Neutrophil (primary cell): ENCODE results near the gene ZNF740.

Experiments used
- H3K27ac ChIP-seq: fragments of 200-600 bp; sonication (generic); 2 replicates; pipeline ENCODE4 v1.5.1; 2016; ENCODE audit warnings: mild to moderate bottlenecking, moderate library complexity
- H3K27me3 ChIP-seq: fragments of 200-600 bp; sonication (generic); 2 replicates; pipeline ENCODE4 v1.6.0; 2016; ENCODE audit warnings: mild to moderate bottlenecking
- H3K36me3 ChIP-seq: fragments of 200-600 bp; sonication (generic); 2 replicates; pipeline ENCODE4 v1.5.1; 2017
- H3K4me1 ChIP-seq, 2 experiments: fragments of 200-600 bp in 1 of 2; sonication (generic) in 1 of 2; 1 replicate in 1 of 2; 2 replicates in 1 of 2; pipeline versions ENCODE4 v1.5.1 to v1.6.1; 2013 to 2016; ENCODE audit warnings: low read depth in 1 of 2, low read length in 1 of 2, mild to moderate bottlenecking in 1 of 2, moderate library complexity in 1 of 2; ENCODE audit not compliant: control insufficient read depth in 1 of 2, insufficient read depth in 1 of 2
- H3K4me3 ChIP-seq, 2 experiments: fragments of 200-600 bp in 1 of 2; sonication (generic) in 1 of 2; 1 replicate in 1 of 2; 2 replicates in 1 of 2; pipeline ENCODE4 v1.5.1; 2013 to 2016; ENCODE audit warnings: low read depth in 1 of 2, low read length in 1 of 2, mild to moderate bottlenecking in 1 of 2, moderate library complexity in 1 of 2
- H3K9me3 ChIP-seq: fragments of 200-600 bp; sonication (generic); 2 replicates; pipeline ENCODE4 v1.5.1; 2016
- CTCF ChIP-seq: fragments of 200-600 bp; sonication (generic); IDR thresholded peaks from 2 replicates; pipeline ENCODE4 v1.5.1; 2016; ENCODE audit warnings: antibody characterized with exemption

Gene ZNF740

DNA sequence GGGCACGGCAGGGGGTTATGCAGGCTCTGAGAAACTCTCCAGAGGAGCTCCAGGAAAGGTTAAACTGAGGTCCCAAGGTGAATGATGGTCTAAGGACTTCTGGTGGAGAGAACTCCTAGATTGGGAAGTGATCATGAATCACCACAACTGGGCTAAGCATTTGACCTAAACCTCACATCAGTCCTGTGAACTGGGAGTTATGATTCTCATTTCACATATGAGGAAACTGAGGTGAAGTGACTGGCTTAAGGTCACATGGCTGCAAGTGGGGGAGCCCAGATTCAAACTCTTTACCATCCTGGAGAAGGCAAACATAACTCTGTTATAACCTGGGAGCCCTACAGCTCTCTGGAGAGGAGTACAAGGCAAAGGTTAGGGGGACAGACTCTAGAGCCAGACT lies 47.3 kb downstream of the ZNF740 start:
- TF ChIP-seq CTCF = no peak

GRCh38 chr12:53229454-53229853 lies 48.9 kb downstream of the ZNF740 start:
- Histone ChIP-seq H3K27me3 (peaks cover 84% of the 10 kb centered on the region), H3K4me3 (no peak overlapping the region), H3K27ac (no peak overlapping the region), H3K36me3 (no peaks in the 10 kb centered on the region), H3K4me1 (peaks cover 11 to 15% of the 10 kb centered on the region in 2 experiments), H3K9me3 (no peaks in the 10 kb centered on the region)
- no peak for TF ChIP-seq CTCF

More for the DNA sequence above, 47.3 kb downstream of the ZNF740 start:
- Histone ChIP-seq H3K4me3 (no peak overlapping the region), H3K27ac (no peak overlapping the region), H3K4me1 (peaks cover 11 to 13% of the 10 kb centered on the region in 2 experiments), H3K9me3 (no peaks in the 10 kb centered on the region), H3K27me3 (peaks cover 84% of the 10 kb centered on the region), H3K36me3 (no peaks in the 10 kb centered on the region)

DNA sequence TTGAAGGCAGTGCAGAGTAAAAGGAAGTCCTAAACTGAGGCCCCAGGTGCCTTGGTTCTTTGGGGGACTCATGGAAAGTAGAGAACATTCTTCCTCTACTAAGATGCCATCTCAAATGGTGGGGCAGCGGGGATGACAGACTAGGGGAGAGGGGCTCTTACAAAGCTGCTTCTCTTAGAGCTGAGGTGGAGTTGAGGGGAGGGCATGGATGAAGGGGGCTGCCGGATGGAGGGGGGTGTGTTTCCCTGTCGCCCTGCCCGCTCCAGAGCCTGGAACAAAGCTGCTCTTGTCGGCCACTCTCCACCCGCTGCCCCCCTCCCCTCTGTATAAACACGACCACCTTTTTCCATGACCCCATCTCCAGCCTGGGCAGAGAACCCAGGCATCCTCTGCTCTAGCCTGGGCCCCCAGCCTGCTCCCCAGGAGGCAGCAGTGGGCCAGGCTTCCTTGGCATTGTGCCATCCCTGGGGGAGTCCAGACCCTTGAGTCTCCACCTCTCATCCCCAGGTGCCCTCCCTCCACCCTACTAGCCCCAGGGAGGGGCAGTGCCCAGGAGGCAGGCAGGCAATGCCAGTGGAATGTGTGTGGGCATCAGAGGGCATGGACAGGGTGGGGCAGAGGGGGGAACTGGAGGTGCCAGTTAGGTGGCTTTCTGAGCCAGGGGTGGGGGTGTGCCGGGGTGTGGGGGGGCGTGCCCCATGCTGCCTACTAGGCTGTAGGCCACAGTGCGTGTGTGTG lies 49.8 kb downstream of the ZNF740 start:
- Histone ChIP-seq H3K4me3 (no peak overlapping the region), H3K4me1 (peaks cover 11 to 15% of the 10 kb centered on the region in 2 experiments)

GRCh38 chr12:53231671-53231920 lies 51.1 kb downstream of the ZNF740 start:
- TF ChIP-seq CTCF = no peak
- Histone ChIP-seq H3K36me3 (no peaks in the 10 kb centered on the region), H3K4me1 (peaks cover 11 to 15% of the 10 kb centered on the region in 2 experiments), H3K27me3 (peaks cover 84% of the 10 kb centered on the region), H3K4me3 (peak overlapping the region; percentile 15 to 58), H3K27ac (no peak overlapping the region), H3K9me3 (no peaks in the 10 kb centered on the region)

More for the DNA sequence above, 49.8 kb downstream of the ZNF740 start:
- Histone ChIP-seq H3K36me3 (no peaks in the 10 kb centered on the region), H3K9me3 (no peaks in the 10 kb centered on the region), H3K27ac (no peak overlapping the region), H3K27me3 (peaks cover 84% of the 10 kb centered on the region)
- no peak for TF ChIP-seq CTCF

- no peak for TF ChIP-seq CTCF
- Histone ChIP-seq H3K4me1 (peaks cover 11 to 15% of the 10 kb centered on the region in 2 experiments), H3K36me3 (no peaks in the 10 kb centered on the region), H3K9me3 (no peaks in the 10 kb centered on the region), H3K27ac (no peak within 1 kb of the TSS), H3K4me3 (peak within 1 kb of the TSS; percentile 17 to 58), H3K27me3 (peaks cover 88% of the 10 kb centered on the region)
Observed at GRCh38 chr12:53231921-53232645, 51.6 kb downstream of the ZNF740 start, which contains the start of gene RARG. RARG (minus strand) TSS chr12:53232209; CDS start chr12:53227545, 4,664 bp downstream.
